HUDEP-2 (cell line): Measurements from ENCODE around the gene CUX1.
"Not testable (repeated sequence)": the region's sequence is repeated elsewhere in the genome, so short reads cannot be mapped to it uniquely, and the experiment has no call there.

Source experiments
- DNase-seq, 76 experiments: peaks; one replicate each; lab custom pipeline; 2025; ENCODE audit not compliant: unreplicated experiment in 76 of 76; lab: John Stamatoyannopoulos, UW

CUX1 gene

DNA sequence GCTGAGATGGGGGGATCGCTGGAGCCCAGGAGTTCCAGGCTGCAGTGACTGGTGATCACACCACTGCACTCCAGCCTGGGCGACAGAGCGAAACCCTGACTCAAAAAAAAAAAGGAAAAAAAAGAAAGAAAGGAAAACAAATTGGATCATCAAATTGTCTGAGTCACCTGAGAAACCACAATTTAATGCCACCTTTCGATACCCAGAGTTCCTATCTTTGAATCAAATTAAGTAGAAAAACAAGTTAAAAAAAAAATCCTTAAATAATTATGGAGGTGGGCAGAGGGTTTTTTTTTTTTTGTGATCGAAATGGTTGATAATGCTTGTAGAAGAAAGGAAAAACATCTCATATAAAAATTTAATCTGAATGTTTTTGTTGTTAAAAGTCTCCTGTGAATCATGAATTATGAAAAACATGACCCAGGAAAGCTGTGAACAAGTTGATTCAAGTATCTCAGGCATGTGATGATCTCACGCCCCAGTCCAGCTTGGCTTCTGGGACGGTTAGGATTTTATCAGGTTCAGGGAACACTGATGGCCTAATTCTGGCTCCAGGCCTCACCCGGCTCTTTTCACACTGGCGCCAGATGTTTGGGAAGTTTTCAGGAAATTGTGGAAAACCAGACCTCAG lies 25.3 kb upstream of the CUX1 start:
- no peak for DNase-seq

- DNase-seq, result not testable (repeated sequence)
Observed at GRCh38 chr7:101792682-101793071, 24.7 kb upstream of the CUX1 start.

DNA sequence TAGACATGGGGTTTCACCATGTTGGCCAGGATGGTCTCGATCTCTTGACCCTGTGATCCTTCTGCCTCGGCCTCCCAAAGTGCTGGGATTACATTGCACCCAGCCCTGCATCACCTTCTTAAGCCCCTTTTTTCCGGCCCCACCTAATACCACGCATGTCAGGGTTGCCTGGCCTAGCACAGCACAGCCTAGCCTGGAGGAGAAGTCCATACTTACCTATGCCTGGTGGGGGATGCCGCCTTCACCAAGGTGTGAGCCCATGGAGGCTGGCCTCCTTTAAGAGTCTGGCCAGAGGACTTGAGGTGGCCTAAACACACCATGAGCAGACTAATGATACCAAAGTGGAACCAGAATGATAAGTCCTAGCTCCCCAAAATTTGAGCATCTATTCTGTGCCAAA lies 22.0 kb upstream of the CUX1 start:
- no peak for DNase-seq

GRCh38 chr7:101798173-101798572 lies 19.3 kb upstream of the CUX1 start:
- DNase-seq, result not testable (repeated sequence)

DNA sequence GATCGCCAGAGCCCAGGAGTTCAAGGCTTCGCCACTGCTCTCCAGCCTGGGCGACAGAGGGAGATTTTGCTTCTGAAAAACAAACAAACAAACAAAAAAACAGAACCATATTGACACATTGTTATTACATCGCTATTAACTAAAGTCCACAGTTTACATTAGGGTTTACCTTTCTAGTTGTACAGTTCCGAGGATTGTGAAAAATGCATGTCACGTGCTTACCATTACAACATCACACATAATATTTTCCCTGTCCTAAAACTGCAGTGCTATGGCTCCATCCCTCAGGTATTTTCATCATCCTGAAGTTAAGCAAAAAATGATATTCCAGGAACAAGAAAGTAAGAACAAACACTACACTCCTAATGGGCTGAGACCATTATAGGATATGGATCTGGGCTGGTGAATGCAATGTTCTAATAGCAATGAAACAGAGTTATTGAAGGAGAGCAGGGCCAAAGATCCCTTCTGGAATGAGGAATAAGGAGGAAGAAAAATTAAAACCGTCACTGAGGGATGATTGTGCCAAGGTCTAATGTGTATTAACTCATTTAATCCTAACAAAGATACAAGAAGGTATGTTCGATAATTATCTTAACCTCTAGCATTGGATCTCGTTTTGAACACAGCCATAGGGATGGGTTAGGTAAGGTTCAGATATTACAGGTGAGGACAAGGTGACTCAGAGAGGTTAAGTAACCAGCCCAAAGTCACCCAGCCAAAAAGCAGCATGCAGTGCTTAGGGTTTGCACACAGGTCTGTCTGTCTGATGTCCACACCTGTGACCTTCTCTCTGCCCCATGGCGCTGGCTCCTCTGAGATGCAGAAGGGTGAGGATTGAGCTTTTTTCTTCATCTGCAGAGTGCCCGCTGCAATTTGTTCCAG lies 14.0 kb upstream of the CUX1 start:
- no peak for DNase-seq

GRCh38 chr7:101804088-101804963 lies 13.1 kb upstream of the CUX1 start:
- DNase-seq, result no peak

DNA sequence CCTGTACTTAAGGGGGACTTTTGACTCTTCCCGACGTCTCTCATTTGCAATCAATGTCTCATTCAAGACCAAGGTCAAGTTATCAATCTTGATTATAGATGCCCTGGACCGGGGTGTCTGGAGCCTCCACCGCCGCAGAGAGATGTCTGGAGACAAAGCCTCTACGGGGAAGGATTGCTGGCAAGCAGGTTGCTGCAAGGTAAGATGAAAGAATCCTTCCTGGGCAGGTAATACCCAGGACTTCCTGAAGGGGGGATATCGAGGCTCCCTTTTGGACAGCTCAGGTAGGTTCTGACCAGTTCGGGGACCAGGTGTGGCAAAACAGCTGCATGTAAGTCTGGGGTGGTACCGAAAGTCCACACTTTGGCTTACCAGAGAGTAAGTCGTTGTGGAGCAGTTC lies 12.5 kb upstream of the CUX1 start:
- DNase-seq, result peak in 1 of 76 experiments; percentile 2

GRCh38 chr7:101812595-101812994 lies 4.8 kb upstream of the CUX1 start:
- DNase-seq, result no peak

GRCh38 chr7:101813402-101814019 lies 3.9 kb upstream of the CUX1 start:
- DNase-seq, result peak in 2 of 76 experiments; percentile 1 to 26

DNA sequence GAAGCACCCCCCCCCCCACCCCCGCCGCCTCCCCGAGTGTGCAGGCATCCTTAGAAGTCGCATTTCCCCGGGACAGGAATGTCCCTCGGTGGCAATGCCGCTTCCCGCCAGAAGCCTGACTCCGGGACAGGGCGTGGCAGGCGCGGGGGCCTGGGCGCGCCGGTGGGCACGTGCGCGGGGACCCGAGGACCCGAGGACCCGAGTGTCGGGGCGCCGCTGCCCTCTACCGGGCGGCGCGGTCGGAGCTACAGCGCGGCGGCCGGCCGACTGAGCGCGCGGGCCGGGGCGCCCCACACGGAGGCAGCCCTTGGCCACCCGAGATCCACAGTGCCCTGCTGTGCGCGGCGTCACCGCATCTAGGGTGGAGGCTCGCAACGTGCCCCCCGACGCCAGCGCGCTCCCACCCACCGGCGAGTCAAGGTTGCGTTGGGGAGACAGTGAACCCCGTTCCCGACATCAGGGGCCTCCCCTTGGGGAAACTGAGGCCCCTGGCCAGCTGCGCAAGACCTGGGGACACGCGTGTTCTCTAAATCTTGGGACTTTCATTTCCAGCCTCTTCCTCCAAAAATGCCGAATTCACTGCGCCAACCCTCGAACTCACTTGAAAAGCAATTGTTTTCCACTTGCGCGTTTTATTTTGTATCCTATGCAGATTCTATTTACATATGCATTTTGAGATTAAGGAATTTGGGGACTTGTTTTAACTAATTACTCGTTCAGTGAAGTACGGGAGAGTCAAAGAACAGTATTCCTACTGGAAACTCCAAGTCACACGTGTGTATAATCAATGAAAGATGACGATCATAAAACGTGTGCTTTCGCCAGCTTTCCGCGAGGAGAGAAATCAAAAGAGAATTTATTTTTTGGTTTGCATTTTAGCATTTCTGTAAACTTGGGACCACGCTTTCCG lies 3.1 kb upstream of the CUX1 start:
- peak in 65 of 76 experiments; percentile 2 to 71 (median 52) for DNase-seq

GRCh38 chr7:101814991-101815825 lies 2.2 kb upstream of the CUX1 start:
- DNase-seq, result peak in 48 of 76 experiments; percentile 12 to 72 (median 46)

DNA sequence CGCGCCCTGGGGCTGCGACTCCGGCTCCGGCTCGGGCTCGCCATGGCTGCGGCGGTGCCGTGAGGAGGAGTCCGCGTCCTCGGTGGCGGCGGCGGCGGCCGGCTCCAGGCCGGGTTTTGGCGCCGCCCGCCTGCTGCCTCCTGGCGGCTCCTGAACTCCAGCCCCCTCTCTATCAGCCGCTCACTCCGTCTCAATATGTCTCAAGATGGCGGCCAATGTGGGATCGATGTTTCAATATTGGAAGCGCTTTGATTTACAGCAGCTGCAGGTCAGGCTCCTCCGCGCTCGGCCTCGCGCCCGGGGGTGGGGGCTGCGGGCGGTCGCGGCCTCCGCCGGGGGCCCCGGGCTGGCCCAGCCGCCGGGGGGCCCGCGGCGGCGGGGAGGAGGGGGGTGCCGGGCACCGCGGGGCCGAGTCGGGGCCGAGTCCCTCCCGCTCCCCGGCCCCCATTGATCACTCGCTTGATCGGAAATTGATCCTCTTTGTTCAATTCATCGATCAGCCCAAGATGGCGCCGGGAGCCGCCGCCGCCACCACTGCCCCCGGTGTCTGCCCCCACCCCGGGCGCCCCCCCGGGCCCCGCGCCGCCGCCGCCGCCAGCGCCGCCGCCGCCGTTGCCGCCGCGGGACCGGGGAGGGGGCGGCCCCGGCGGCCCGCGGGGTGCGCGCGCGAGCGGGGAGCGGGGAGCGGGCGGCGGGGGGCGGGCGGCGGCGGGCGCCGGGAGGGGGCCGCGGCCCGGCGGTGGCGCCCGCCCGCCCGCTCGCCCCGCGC lies 1.4 kb upstream of the CUX1 start:
- peak in 63 of 76 experiments; percentile 2 to 71 (median 45) for DNase-seq

GRCh38 chr7:101816595-101817470 lies 593 bp upstream of the CUX1 start:
- DNase-seq, result peak in 20 of 76 experiments; percentile 2 to 47 (median 14)

DNA sequence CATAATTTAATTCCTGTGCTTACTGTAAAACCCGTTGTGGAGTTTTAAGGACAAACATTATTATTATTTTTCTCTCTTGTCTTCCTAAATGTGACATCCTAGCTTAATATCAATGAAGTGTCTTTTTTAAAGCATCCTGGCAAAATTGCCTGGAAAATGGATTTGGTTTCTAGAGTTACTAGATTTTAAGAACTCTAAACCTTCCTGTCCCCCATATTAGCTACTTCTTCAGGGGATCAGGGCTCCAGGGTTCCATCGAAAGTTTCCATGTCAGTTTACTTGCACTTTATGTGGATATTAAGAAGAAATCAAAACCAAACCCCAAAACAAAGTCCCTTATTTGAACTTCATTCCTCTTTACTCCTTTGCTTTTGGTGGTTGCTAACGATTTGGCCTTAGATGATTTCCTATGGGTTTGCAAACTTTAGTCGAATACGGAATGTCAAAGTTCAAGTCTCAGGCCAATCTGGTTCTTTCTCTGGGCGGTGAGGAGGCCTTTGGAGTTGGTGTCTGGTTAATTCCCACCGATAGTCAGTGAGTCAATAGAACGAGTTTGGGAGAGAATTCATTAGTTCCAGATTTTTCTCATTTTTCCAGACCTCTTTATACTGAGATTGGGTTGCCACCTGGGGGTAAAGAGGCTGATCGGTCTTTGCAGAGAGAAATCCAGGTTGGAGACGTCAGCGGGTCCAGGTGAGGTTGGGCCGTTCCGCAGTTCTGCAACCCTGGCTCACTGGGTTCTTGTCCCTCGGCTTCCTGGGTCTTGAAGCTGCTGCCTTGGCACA lies 1.1 kb downstream of the CUX1 start:
- no peak for DNase-seq

DNA sequence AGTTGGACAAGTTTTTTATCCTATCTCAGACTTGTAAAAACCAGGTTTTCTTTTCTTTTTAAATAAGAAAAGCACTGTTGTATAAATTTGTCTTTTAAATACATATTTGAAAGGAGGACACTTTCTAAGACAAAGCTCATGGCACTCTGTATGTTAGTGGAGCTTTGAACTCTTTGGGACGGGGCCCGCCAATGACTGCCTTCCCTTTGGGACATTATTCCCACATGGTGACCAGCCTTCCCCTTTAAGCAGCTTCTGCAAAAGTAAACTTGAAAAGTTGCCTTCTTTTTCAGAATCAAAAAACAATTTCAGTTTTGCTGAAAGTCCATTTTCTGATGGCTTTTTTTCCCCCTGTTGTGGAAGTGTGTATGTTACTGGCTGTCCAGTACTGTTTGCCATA lies 1.8 kb downstream of the CUX1 start:
- no peak for DNase-seq

DNA sequence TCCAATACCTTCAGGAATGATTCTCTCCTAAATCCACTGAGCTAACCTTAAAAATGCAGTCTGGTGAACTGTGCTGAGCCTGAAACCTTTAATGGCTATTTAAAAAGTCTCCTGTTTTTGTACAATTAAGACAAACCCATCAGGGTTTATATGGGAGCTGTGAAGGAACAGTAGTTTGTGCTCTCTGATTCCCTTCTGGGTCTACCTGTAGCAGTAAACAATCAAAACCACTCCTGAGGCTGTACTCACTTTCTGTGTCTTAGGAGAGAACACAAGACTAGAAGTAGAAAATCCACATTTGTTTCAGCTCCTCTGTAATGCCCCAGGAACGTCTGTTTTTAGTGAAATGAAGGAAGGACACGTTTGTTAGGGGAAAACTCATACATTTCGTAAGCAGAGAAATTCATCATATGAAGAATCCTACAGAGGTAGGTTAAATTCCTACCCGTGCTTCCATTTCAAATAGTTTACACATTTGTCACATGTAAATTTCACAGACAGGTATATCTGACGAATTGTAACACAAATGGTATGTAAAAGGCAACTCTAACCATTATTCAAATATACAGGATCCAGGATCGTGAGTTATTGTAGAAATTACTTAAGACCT lies 2.6 kb downstream of the CUX1 start:
- no peak for DNase-seq
